GM10248 (cell line): ENCODE measurements around the gene RAB18.

Experiments used
- CTCF ChIA-PET: fragments of 300-600 bp; sonication (Branson Sonifier 250); formaldehyde crosslinking; extraction: SDS; loops from one replicate; lab custom pipeline; 2021; ENCODE audit warnings: antibody characterized with exemption; lab: Yijun Ruan, JAX
- POLR2A ChIA-PET: fragments of 350-650 bp; sonication (Branson Sonifier 250); formaldehyde crosslinking; extraction: SDS; loops from one replicate; lab custom pipeline; 2020; ENCODE audit warnings: antibody characterized with exemption; lab: Yijun Ruan, JAX
- DNase-seq: peaks from one replicate; pipeline ENCODE4 v3.0.0; 2012; ENCODE audit errors: extremely low spot score
- TF ChIP-seq, protein P1 (sequence below): IDR thresholded peaks from 2 replicates; pipeline ENCODE4 v1.5.1; 2012; ENCODE audit warnings: mild to moderate bottlenecking, low read depth; ENCODE audit errors: extremely low read depth, missing control alignments, control extremely low read depth

RAB18 gene

DNA sequence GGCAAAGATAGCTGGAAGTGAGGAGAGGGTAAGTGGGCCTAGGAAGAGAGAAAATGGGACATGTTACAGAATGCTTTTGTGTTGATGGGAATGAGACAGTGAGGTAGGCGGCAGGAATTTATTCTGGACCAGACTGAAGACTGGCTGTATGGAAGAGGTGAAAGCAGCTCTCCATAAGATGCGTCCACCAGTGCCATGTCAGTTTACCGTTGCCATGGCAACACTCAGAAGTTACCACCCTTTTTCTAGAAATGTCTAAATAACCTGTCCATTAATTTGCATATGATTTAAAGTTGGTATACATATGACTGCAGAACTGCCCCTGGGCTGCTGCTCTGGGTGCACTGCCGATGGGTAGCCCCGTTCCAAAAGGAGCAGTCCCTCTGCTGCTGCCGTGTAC is 46.7 kb downstream of the RAB18 start:
- no peak for DNase-seq
- TF ChIP-seq, protein P1, sequence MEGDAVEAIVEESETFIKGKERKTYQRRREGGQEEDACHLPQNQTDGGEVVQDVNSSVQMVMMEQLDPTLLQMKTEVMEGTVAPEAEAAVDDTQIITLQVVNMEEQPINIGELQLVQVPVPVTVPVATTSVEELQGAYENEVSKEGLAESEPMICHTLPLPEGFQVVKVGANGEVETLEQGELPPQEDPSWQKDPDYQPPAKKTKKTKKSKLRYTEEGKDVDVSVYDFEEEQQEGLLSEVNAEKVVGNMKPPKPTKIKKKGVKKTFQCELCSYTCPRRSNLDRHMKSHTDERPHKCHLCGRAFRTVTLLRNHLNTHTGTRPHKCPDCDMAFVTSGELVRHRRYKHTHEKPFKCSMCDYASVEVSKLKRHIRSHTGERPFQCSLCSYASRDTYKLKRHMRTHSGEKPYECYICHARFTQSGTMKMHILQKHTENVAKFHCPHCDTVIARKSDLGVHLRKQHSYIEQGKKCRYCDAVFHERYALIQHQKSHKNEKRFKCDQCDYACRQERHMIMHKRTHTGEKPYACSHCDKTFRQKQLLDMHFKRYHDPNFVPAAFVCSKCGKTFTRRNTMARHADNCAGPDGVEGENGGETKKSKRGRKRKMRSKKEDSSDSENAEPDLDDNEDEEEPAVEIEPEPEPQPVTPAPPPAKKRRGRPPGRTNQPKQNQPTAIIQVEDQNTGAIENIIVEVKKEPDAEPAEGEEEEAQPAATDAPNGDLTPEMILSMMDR = no peak
- ChIA-PET CTCF (no interaction called here), POLR2A (no interaction called here)

DNA sequence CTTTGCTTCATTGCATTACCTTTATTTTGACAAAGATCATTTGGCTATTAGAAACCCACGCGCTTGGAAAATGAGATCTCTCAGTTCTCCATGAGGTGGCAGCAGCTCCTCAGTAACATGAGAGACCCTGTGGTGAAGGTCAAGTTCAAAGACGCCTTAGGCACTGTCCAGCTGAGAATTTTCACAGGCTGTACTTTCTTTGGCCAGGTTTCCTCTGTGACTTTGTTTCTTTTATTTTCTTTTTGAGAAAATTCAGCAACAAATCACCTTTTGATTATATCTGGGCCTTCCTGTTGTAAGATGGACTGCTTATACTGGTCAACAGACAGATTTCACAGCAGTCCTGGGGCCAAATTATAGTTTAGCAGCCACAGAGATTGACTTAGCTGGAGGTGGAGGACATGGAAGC is 54.5 kb downstream of the RAB18 start:
- TF ChIP-seq, protein P1 = peak; percentile 69
- ChIA-PET CTCF (interaction anchor here (1.0 to 3.0 kb wide), 5 partner anchors 10 to 824 kb away, joined by 3 to 11 read pairs (median 5); no protein-coding TSS in a partner anchor), POLR2A (no interaction called here)
- peak; percentile 59 for DNase-seq

GRCh38 chr10:27561334-27561733 is 57.2 kb downstream of the RAB18 start:
- ChIA-PET POLR2A (no interaction called here), CTCF (no interaction called here)
- TF ChIP-seq, protein P1 = no peak
- DNase-seq = no peak

DNA sequence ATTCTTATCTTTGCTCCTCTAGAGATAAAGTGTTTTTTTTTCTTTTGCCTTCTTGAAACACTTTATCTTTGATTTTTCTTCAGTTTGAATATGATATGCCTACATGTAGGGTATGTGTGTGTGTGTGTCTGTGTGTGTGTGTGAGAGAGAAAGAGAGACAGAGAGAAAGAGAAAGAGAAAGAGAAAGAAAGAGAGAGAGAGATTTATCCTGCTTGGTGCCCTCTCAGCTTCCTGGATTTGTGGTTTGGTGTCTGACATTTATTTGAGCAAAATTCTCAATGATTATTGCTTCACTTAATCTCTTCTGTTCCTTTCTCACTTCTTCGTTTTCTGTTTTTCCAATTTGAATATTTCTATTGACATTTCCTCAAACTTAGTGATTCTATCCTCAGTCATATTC is 60.3 kb downstream of the RAB18 start:
- no peak for DNase-seq
- TF ChIP-seq, protein P1 = no peak
- ChIA-PET CTCF (no interaction called here), POLR2A (no interaction called here)

DNA sequence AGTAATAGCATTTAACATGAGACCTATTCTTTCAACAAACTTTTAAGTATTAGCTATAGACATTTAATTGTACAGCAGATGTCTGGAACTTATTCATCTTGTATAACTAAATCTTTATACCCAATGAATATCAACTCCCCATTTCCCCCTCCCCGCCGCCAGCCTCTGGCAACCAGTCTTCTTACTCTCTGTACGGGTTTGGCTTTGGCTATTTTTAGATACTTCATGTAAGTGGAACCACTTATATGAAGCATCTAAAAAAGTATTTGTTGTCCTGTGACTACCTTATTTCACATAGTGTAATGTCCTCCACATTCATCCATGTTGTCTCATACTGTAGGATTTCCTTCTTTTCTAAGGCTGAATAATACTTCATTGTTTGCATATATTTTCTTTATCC is 60.8 kb downstream of the RAB18 start:
- ChIA-PET POLR2A (no interaction called here), CTCF (no interaction called here)
- TF ChIP-seq, protein P1 = no peak
- DNase-seq = no peak

GRCh38 chr10:27568196-27569175 is 64.4 kb downstream of the RAB18 start:
- no peak for DNase-seq
- POLR2A ChIA-PET = no interaction called here
- CTCF ChIA-PET = interaction anchor here (1.4 kb wide), 1 partner anchor 10 kb away, joined by 5 read pairs; no protein-coding TSS in a partner anchor
- TF ChIP-seq, protein P1 = no peak
